Ishikawa (cell line): Measurements from ENCODE around the gene MICAL3.

Source experiments
- EP300 ChIP-seq: IDR thresholded peaks from 2 replicates; pipeline ENCODE4 v1.6.1; 2012; ENCODE audit warnings: borderline replicate concordance
- TCF12 ChIP-seq: IDR thresholded peaks from 2 replicates; pipeline ENCODE4 v1.6.1; 2012; ENCODE audit warnings: low read depth
- YY1 ChIP-seq: IDR thresholded peaks from 2 replicates; pipeline ENCODE4 v1.6.1; 2012; ENCODE audit warnings: low read depth
- TF ChIP-seq, protein P1 (sequence below): IDR thresholded peaks from 2 replicates; pipeline ENCODE4 v1.6.1; 2012; ENCODE audit warnings: low read depth, mild to moderate bottlenecking
- TF ChIP-seq, protein P2 (sequence below): IDR thresholded peaks from 2 replicates; pipeline ENCODE4 v1.6.1; 2012
- TF ChIP-seq, protein P3 (sequence below): IDR thresholded peaks from 2 replicates; pipeline ENCODE4 v1.6.1; 2012

GRCh38 chr22:17950651-17951214 is 73.6 kb downstream of the MICAL3 start:
- TF ChIP-seq, protein P1, sequence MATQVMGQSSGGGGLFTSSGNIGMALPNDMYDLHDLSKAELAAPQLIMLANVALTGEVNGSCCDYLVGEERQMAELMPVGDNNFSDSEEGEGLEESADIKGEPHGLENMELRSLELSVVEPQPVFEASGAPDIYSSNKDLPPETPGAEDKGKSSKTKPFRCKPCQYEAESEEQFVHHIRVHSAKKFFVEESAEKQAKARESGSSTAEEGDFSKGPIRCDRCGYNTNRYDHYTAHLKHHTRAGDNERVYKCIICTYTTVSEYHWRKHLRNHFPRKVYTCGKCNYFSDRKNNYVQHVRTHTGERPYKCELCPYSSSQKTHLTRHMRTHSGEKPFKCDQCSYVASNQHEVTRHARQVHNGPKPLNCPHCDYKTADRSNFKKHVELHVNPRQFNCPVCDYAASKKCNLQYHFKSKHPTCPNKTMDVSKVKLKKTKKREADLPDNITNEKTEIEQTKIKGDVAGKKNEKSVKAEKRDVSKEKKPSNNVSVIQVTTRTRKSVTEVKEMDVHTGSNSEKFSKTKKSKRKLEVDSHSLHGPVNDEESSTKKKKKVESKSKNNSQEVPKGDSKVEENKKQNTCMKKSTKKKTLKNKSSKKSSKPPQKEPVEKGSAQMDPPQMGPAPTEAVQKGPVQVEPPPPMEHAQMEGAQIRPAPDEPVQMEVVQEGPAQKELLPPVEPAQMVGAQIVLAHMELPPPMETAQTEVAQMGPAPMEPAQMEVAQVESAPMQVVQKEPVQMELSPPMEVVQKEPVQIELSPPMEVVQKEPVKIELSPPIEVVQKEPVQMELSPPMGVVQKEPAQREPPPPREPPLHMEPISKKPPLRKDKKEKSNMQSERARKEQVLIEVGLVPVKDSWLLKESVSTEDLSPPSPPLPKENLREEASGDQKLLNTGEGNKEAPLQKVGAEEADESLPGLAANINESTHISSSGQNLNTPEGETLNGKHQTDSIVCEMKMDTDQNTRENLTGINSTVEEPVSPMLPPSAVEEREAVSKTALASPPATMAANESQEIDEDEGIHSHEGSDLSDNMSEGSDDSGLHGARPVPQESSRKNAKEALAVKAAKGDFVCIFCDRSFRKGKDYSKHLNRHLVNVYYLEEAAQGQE = no peak
- TF ChIP-seq YY1 = no peak
- no peak for TF ChIP-seq EP300
- TF ChIP-seq, protein P2, sequence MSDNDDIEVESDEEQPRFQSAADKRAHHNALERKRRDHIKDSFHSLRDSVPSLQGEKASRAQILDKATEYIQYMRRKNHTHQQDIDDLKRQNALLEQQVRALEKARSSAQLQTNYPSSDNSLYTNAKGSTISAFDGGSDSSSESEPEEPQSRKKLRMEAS = no peak
- TF ChIP-seq TCF12 = no peak
- TF ChIP-seq, protein P3, sequence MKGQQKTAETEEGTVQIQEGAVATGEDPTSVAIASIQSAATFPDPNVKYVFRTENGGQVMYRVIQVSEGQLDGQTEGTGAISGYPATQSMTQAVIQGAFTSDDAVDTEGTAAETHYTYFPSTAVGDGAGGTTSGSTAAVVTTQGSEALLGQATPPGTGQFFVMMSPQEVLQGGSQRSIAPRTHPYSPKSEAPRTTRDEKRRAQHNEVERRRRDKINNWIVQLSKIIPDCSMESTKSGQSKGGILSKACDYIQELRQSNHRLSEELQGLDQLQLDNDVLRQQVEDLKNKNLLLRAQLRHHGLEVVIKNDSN = no peak
